ENCODE data around the gene FAXDC2. TPM values are rescaled to one million over a fixed set of nuclear protein-coding genes. Genes with fewer than 3 reads are reported as not detected.

The FAXDC2 gene
- total RNA-seq, 1 experiment from 2014 or later, result 0.95 TPM

GRCh38 chr5:154841273-154841661 lies 9.1 kb downstream of the FAXDC2 start:
- ChIA-PET CTCF (interaction anchor here (0.6 to 1.2 kb wide), 2 partner anchors 19 to 26 kb away, joined by 3 read pairs; no protein-coding TSS in a partner anchor), POLR2A (interaction anchor here (1.0 to 2.1 kb wide), 2 partner anchors 16 to 17 kb away, joined by 3 to 8 read pairs; partner anchors contain the start of gene CNOT8)
- H3K36me3 ChIP-seq (ENCODE audit: control insufficient read depth, insufficient read depth, low read length), result no peaks in the 10 kb centered on the region
- Mint-ChIP-seq H3K4me1 (ENCODE audit: low read depth, unreplicated experiment) (peaks cover 44% of the 10 kb centered on the region), H3K27ac (ENCODE audit: unreplicated experiment) (peak overlapping the region; percentile 82), H3K9me3 (ENCODE audit: unreplicated experiment) (no peaks in the 10 kb centered on the region), H3K4me3 (ENCODE audit: unreplicated experiment) (no peak overlapping the region), H3K36me3 (ENCODE audit: insufficient read depth, unreplicated experiment) (peaks cover 21% of the 10 kb centered on the region), H3K27me3 (ENCODE audit: insufficient read depth, unreplicated experiment) (no peaks in the 10 kb centered on the region)
- no peaks in the 10 kb centered on the region for H3K27me3 ChIP-seq (replicated peaks; ENCODE audit: control insufficient read depth, insufficient read depth, low read length)
- H3K4me3 ChIP-seq (ENCODE audit: low read depth, low read length), result no peak overlapping the region
- no peak for DNase-seq
- H3K4me1 ChIP-seq, result peaks cover 60% of the 10 kb centered on the region
- intact Hi-C loops (cut with micrococcal nuclease; ENCODE audit: unreplicated experiment), result no loop called here
- BruUV-seq (replicated peaks), result no TSS peak
- TF ChIP-seq, protein P1, sequence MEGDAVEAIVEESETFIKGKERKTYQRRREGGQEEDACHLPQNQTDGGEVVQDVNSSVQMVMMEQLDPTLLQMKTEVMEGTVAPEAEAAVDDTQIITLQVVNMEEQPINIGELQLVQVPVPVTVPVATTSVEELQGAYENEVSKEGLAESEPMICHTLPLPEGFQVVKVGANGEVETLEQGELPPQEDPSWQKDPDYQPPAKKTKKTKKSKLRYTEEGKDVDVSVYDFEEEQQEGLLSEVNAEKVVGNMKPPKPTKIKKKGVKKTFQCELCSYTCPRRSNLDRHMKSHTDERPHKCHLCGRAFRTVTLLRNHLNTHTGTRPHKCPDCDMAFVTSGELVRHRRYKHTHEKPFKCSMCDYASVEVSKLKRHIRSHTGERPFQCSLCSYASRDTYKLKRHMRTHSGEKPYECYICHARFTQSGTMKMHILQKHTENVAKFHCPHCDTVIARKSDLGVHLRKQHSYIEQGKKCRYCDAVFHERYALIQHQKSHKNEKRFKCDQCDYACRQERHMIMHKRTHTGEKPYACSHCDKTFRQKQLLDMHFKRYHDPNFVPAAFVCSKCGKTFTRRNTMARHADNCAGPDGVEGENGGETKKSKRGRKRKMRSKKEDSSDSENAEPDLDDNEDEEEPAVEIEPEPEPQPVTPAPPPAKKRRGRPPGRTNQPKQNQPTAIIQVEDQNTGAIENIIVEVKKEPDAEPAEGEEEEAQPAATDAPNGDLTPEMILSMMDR (IDR thresholded peaks at IDR 0.05; ENCODE audit: insufficient read depth in 1 of 2, low read depth in 1 of 2, low read length in 1 of 2, severe bottlenecking in 1 of 2, unreplicated experiment in 1 of 2), result no peak
- H3K9me3 ChIP-seq, result no peaks in the 10 kb centered on the region

- no peak for DNase-seq
- H3K4me3 Mint-ChIP-seq (ENCODE audit: unreplicated experiment), result no peak overlapping the region
- TF ChIP-seq, protein P1 (IDR thresholded peaks at IDR 0.05; ENCODE audit: insufficient read depth in 1 of 2, low read depth in 1 of 2, low read length in 1 of 2, severe bottlenecking in 1 of 2, unreplicated experiment in 1 of 2), result no peak
- intact Hi-C loops (cut with micrococcal nuclease; ENCODE audit: unreplicated experiment), result no loop called here
- peak overlapping the region; percentile 82 for H3K27ac Mint-ChIP-seq (ENCODE audit: unreplicated experiment)
- ChIA-PET POLR2A (interaction anchor here (1.0 to 2.1 kb wide), 2 partner anchors 16 to 18 kb away, joined by 3 to 8 read pairs; partner anchors contain the start of gene CNOT8), CTCF (interaction anchor here (0.6 to 1.2 kb wide), 3 partner anchors 19 to 189 kb away, joined by 3 read pairs; no protein-coding TSS in a partner anchor)
- Histone ChIP-seq H3K4me3 (ENCODE audit: low read depth, low read length) (no peak overlapping the region), H3K27me3 (replicated peaks; ENCODE audit: control insufficient read depth, insufficient read depth, low read length) (no peaks in the 10 kb centered on the region), H3K9me3 (no peaks in the 10 kb centered on the region), H3K4me1 (peaks cover 60% of the 10 kb centered on the region), H3K36me3 (ENCODE audit: control insufficient read depth, insufficient read depth, low read length) (no peaks in the 10 kb centered on the region)
- peaks cover 21% of the 10 kb centered on the region for H3K36me3 Mint-ChIP-seq (ENCODE audit: insufficient read depth, unreplicated experiment)
- H3K4me1 Mint-ChIP-seq (ENCODE audit: low read depth, unreplicated experiment), result peaks cover 44% of the 10 kb centered on the region
- no TSS peak for BruUV-seq (replicated peaks)
- no peaks in the 10 kb centered on the region for H3K9me3 Mint-ChIP-seq (ENCODE audit: unreplicated experiment)
- H3K27me3 Mint-ChIP-seq (ENCODE audit: insufficient read depth, unreplicated experiment), result no peaks in the 10 kb centered on the region
These were observed 9.7 kb downstream of the FAXDC2 start for GRCh38 chr5:154840435-154841272.

- Histone ChIP-seq H3K4me1 (peaks cover 37% of the 10 kb centered on the region), H3K9me3 (no peaks in the 10 kb centered on the region), H3K27me3 (replicated peaks; ENCODE audit: control insufficient read depth, insufficient read depth, low read length) (no peaks in the 10 kb centered on the region), H3K36me3 (ENCODE audit: control insufficient read depth, insufficient read depth, low read length) (no peaks in the 10 kb centered on the region), H3K4me3 (ENCODE audit: low read depth, low read length) (no peak overlapping the region)
- Mint-ChIP-seq H3K4me1 (ENCODE audit: low read depth, unreplicated experiment) (peaks cover 39% of the 10 kb centered on the region), H3K4me3 (ENCODE audit: unreplicated experiment) (peak overlapping the region; percentile 33), H3K36me3 (ENCODE audit: insufficient read depth, unreplicated experiment) (peaks cover 27% of the 10 kb centered on the region), H3K9me3 (ENCODE audit: unreplicated experiment) (no peaks in the 10 kb centered on the region), H3K27ac (ENCODE audit: unreplicated experiment) (peak overlapping the region; percentile 60), H3K27me3 (ENCODE audit: insufficient read depth, unreplicated experiment) (no peaks in the 10 kb centered on the region)
- POLR2A ChIA-PET, result no interaction called here
- CTCF ChIA-PET, result interaction anchor here (0.6 kb wide), 1 partner anchor 164 kb away, joined by 4 read pairs; no protein-coding TSS in a partner anchor
- no TSS peak for BruUV-seq (replicated peaks)
- DNase-seq, result no peak
- intact Hi-C loops (cut with micrococcal nuclease; ENCODE audit: unreplicated experiment), result no loop called here
- TF ChIP-seq, protein P1 (IDR thresholded peaks at IDR 0.05; ENCODE audit: insufficient read depth in 1 of 2, low read depth in 1 of 2, low read length in 1 of 2, severe bottlenecking in 1 of 2, unreplicated experiment in 1 of 2), result no peak
These were observed 13.1 kb downstream of the FAXDC2 start for GRCh38 chr5:154837009-154837901.
